Astrocyte of the spinal cord (primary cell): Measurements from ENCODE around the gene PTPRG.

Experiments used
- DNase-seq: peaks from one replicate; pipeline ENCODE4 v3.0.0; 2011; ENCODE audit warnings: low read depth, low spot score
- H3K4me3 ChIP-seq: 2 replicates; pipeline ENCODE4 v1.5.1; 2011; ENCODE audit warnings: low read depth, mild to moderate bottlenecking, low read length, moderate library complexity
- CTCF ChIP-seq: IDR thresholded peaks from 2 replicates; pipeline ENCODE4 v1.5.1; 2012; ENCODE audit warnings: low read depth, mild to moderate bottlenecking, low read length, inconsistent platforms
- in situ Hi-C: cut with HindIII; loops from 2 replicates; pipeline ENCODE4 v1.10.0; 2017; ENCODE audit warnings: low sequenced_read_pairs

Gene PTPRG

GRCh38 chr3:62183969-62184368, 622.6 kb downstream of the PTPRG start:
- no peak overlapping the region for H3K4me3 ChIP-seq
- TF ChIP-seq CTCF, result no peak
- in situ Hi-C loops, result no loop called here
- no peak for DNase-seq

GRCh38 chr3:62184559-62184958, 623.2 kb downstream of the PTPRG start:
- TF ChIP-seq CTCF, result no peak
- in situ Hi-C loops, result no loop called here
- no peak for DNase-seq
- H3K4me3 ChIP-seq, result no peak overlapping the region

GRCh38 chr3:62187022-62187431, 625.7 kb downstream of the PTPRG start:
- DNase-seq, result peak; percentile 31
- in situ Hi-C loops, result no loop called here
- peak; percentile 45 for TF ChIP-seq CTCF
- no peak overlapping the region for H3K4me3 ChIP-seq

- in situ Hi-C loops, result no loop called here
- DNase-seq, result peak; percentile 81
- H3K4me3 ChIP-seq, result no peak overlapping the region
- peak; percentile 79 for TF ChIP-seq CTCF
Observed at GRCh38 chr3:62188681-62189375, 627.5 kb downstream of the PTPRG start.

GRCh38 chr3:62189376-62189698, 628.0 kb downstream of the PTPRG start:
- H3K4me3 ChIP-seq, result no peak overlapping the region
- in situ Hi-C loops, result no loop called here
- TF ChIP-seq CTCF, result no peak
- DNase-seq, result no peak

GRCh38 chr3:62192891-62193290, 631.5 kb downstream of the PTPRG start:
- in situ Hi-C loops, result no loop called here
- TF ChIP-seq CTCF, result no peak
- no peak for DNase-seq
- H3K4me3 ChIP-seq, result no peak overlapping the region
